GM11168 (cell line): ENCODE results near the gene TAS2R16.

Source experiments
- in situ Hi-C: fragments of 300-500 bp; cut with MboI; formaldehyde crosslinking; loops from one replicate; pipeline ENCODE4 v1.12.0; 2022; ENCODE audit warnings: low sequenced_read_pairs; ENCODE audit not compliant: unreplicated experiment

TAS2R16 gene

DNA sequence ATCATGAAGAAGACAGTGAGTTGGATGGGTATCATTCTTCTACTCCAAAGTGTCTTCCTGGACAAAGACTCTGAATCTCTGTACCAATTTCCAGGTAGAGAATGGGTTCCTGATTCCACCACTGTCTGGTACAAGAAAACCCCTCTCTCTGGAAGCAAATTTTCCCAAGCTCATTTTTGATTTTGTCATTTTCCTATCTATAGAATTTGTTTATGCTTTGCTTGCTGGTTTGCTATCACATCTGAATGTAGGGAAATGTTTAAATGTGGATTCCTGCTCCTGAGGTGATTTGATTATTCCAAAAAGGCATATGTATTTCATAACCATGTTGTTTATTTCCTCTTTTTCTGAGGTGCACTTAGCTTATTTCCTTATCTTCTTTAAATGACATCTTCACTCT lies at the start of gene TAS2R16:
Gene TAS2R16, minus strand, starts transcription at position 101 of the 400 bp plus-strand sequence. Its CDS starts 66 bp downstream, at position 35.
- in situ Hi-C loops = no loop called here

DNA sequence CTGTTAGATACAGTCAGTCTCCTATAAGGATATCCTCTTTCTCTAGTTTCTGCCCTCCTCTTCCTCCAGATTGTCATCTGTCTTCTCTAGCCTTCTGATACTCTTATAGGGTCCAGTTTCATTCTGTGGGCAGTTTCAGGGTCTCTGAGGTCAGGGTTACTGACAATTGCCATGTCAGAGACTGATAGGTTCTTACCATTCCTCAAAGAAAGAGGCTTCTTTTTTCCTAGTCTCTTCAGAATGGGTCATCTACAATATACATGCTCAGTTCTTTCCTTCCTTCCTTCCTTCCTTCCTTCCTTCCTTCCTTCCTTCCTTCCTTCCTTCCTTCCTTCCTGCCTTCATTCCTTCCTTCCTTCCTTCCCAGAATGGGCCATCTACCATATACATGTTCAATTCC lies 48.1 kb upstream of the TAS2R16 start:
- in situ Hi-C loops = no loop called here

- in situ Hi-C loops = no loop called here
Measured at GRCh38 chr7:123041101-123041500, 45.6 kb upstream of the TAS2R16 start.

DNA sequence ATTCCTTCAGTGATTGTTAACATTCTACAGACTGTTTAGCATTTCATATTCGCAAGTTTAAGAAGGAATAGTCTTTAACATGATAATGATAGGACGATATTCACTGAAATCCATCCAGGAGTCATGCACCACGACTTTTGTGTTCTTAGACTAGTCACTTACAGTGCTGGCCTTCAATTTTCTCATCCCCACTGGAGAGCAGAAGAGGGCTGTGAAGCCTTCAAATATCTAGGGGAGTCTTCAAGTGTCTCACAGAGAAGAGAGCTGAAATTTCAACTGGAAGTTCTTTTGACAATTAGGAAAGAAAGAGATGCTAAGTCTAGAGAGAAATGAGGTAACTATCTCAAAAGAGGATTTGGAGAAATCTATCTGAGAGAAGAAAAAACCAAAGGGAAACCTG lies 43.8 kb upstream of the TAS2R16 start:
- in situ Hi-C loops = no loop called here

GRCh38 chr7:123034106-123034505 lies 38.6 kb upstream of the TAS2R16 start:
- in situ Hi-C loops = no loop called here

DNA sequence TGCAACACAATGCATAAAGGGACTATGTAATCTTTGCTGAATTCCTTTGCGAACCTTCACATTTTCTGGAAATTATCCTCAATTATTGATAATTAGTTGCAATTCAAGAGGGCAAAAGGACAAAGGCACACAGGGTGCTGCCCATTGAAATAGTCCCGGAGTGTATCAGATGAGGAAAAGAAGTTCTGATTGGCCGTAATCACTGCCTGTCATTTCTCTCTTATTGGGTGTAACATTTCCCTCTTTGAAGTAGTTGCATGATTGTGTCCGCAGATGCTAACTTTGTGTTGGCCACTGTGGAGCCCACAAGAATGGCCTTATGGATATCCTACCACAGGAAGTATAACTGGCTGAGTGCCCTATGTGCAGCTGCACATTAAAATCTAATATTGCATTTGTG lies 35.1 kb upstream of the TAS2R16 start:
- in situ Hi-C loops = no loop called here

DNA sequence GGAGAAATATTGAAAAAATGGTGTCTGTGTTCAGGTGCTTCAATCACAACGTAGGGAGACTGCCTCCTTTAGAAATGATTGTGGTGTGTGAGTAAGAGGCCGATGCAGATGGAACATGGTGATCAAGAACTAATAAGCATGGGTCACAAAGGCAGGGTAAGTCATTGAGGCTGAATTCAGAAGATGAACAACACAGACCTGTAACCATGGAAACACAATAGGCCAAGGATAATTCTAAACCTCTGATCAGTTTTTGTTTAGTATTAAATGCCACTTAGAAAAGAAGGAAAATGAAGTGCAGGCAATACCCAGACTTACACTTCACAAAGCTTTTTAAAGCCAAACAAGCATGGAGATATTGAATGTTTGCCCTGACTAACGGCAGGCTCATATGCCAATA lies 32.8 kb upstream of the TAS2R16 start:
- in situ Hi-C loops = no loop called here

DNA sequence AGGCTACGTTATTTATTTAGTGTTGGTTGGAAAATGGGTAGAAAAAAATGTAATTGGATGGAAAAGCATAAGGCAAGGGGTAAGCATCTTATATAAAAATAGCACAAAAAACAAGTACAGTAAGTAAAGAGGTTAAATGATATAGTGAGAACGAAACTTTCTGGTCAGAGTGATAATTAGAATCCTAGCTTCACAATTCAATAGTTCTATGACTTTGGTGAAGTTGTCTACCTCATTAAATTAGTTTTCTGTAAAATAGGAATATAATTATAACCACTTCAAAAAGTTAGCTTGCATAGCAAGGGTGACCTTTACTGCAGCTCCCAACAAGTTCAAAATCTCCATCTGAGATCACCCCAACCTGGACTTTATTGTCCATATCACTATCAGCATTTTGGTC lies 30.8 kb upstream of the TAS2R16 start:
- in situ Hi-C loops = no loop called here

DNA sequence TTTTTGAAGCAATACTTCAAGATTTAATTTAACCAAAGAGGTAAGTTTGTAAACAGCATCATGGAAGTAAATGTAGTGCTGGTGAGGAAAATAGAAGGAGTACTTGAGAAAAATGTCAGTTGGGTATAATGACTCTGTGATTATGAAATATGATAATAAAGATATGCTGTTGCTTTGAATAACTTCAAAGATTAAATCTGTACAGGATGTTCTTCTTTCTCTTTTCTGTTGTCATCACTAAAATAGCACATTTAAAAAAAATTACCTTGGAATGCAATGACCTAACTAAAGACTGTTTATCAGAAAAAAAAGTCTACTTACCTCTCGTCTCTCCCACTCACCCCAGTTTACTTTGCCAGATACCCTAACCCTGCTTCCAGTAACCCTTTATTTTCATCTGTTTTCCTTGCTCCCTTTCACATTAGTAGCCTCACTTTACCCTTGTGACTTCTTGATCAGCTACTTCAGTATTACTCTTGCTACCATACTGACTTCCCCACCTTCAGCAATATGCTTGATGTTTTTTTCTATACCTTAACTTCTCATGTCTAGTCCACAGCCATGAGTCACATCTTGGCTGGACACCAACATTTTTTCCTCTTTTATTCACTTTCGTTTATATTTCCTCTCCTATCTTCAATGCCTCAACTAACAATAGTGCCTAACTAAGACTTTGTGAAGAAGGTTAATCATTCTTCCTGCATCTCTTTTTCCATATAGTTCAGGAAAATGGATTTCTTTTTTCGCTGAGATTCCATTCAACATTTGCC lies 29.7 kb upstream of the TAS2R16 start:
- in situ Hi-C loops = no loop called here

- in situ Hi-C loops = no loop called here
Measured at GRCh38 chr7:123023126-123023525, 27.6 kb upstream of the TAS2R16 start.

DNA sequence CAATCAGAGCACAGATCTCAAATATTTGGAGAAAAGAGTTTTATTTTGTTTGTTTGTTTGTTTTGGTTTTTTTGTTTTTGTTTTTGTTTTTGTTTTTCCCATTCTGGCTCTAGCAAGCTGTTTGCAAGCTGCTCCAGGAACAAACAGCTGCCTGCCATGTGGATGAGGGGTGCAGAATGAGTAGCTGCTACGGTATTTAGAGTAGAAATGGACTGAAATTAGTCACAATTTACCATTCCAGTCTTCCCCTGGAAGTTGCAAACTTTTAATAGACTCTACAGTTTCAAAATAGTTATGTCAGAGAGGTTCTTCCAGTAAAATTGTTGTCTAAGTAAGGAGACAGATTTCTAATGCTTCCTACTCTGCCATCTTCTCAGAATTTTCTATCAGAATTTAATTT lies 27.1 kb upstream of the TAS2R16 start:
- in situ Hi-C loops = no loop called here

DNA sequence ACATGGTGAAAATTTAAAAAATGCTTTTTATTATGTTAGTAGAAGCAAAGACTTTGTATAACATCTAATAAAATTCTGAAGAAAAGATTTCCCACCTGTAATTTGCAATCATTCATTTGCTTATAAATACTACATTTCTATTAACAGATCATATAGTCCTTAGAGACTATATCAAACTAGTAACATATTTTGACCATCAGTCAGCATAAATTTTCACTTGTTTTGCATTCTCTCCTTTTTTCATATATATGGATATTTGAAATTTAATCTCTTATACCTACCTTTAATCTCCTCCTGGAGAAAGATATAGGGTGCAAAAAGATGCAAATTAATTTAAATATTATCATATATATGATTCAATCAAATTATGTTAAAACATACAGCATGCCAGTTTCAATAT lies 16.9 kb upstream of the TAS2R16 start:
- in situ Hi-C loops = no loop called here

GRCh38 chr7:123011766-123012369 lies 16.4 kb upstream of the TAS2R16 start:
- in situ Hi-C loops = no loop called here

- in situ Hi-C loops = no loop called here
Measured at GRCh38 chr7:123004931-123005330, 9.4 kb upstream of the TAS2R16 start.

DNA sequence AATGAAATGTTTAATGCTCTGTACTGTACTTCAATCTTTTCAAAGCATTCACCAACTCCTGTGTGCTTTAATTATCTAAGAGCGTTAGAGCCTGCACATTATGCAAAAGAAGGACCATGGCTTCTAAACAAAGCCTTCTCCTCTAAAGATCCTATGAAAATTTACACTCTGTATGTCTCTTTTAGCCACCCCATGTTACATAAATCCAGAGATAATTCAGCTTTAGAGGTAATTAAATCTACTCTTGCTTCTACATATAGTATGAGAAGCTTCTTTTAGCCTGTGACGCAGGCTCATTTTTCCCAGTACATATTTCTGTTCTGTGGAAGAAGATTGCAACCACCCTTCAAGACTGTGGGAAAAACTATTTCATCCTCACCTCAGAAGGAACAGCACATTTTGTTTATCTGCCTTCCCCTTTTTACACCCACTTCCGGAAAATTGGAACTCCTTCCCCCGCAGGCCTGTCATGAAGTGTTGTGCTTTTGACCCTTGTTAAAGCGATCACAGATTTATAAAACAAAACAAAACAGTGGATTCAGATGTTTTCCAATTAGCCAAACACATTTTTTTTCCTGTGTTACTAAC lies 8.1 kb upstream of the TAS2R16 start:
- in situ Hi-C loops = no loop called here

GRCh38 chr7:122989577-122989976 lies 5.9 kb downstream of the TAS2R16 start:
- in situ Hi-C loops = no loop called here

- in situ Hi-C loops = no loop called here
Measured at GRCh38 chr7:122989041-122989440, 6.5 kb downstream of the TAS2R16 start.

- in situ Hi-C loops = no loop called here
Measured at GRCh38 chr7:122988333-122988732, 7.2 kb downstream of the TAS2R16 start.

- in situ Hi-C loops = no loop called here
Measured at GRCh38 chr7:122987463-122987862, 8.0 kb downstream of the TAS2R16 start.

GRCh38 chr7:122984021-122984420 lies 11.5 kb downstream of the TAS2R16 start:
- in situ Hi-C loops = no loop called here

- in situ Hi-C loops = no loop called here
Measured at GRCh38 chr7:122983261-122983660, 12.2 kb downstream of the TAS2R16 start.

GRCh38 chr7:122975341-122975740 lies 20.2 kb downstream of the TAS2R16 start:
- in situ Hi-C loops = no loop called here
